A549 (cell line): Measurements from ENCODE around the gene SLC6A7. TPM values are rescaled to one million over a fixed set of nuclear protein-coding genes. Genes with fewer than 3 reads are reported as not detected.

Experiments used
- ATAC-seq, 2 experiments: fragments of 200-7000 bp in 1 of 2; fragments of >200 bp in 1 of 2; cut with Nextera tagmentation in 1 of 2; cut with Tn5 transposase in 1 of 2; 3 replicates each; pipeline versions ENCODE4 v1.8.0 to v1.9.1; 2018 to 2020; ENCODE audit warnings: mild to moderate bottlenecking in 1 of 2, moderate library complexity in 1 of 2
- CTCF ChIA-PET: fragments of 300-600 bp; sonication (Branson Sonifier 250); formaldehyde crosslinking; extraction: SDS; loops from one replicate; lab custom pipeline; 2021; ENCODE audit warnings: antibody characterized with exemption, inconsistent platforms; lab: Yijun Ruan, JAX
- POLR2A ChIA-PET: fragments of 350-600 bp; formaldehyde crosslinking; extraction: SDS; loops from one replicate; lab custom pipeline; 2021; ENCODE audit warnings: antibody characterized with exemption, inconsistent platforms; lab: Yijun Ruan, JAX
- DNase-seq, 2 experiments: peaks; one replicate each; pipeline versions ENCODE4 v3.0.0 to v3.0.0-alpha.2; 2011 to 2016; ENCODE audit warnings: low read depth in 1 of 2, low spot score in 1 of 2
- FAIRE-seq: peaks from 2 replicates; lab custom pipeline; 2011; peaks lifted over from hg19 to GRCh38; lab: Jason Lieb, UNC
- H3K27ac ChIP-seq, 2 experiments: fragments of >200 bp; sonication (Bioruptor Twin); formaldehyde crosslinking; 3 replicates each; pipeline ENCODE4 v1.5.1; 2016 to 2017
- H3K4me1 ChIP-seq: fragments of >200 bp; sonication (Bioruptor Twin); formaldehyde crosslinking; 3 replicates; pipeline ENCODE4 v1.6.1; 2016
- H3K4me2 ChIP-seq: fragments of >200 bp; sonication (Bioruptor Twin); formaldehyde crosslinking; 3 replicates; pipeline ENCODE4 v1.6.1; 2016
- H3K4me3 ChIP-seq: fragments of >200 bp; sonication (Bioruptor Twin); formaldehyde crosslinking; 3 replicates; pipeline ENCODE4 v1.5.1; 2016
- H3K9me3 ChIP-seq: fragments of >200 bp; sonication (Bioruptor Twin); formaldehyde crosslinking; 3 replicates; pipeline ENCODE4 v1.6.1; 2016
- CBX2 ChIP-seq: fragments of 200-600 bp; sonication (generic); IDR thresholded peaks from 2 replicates; pipeline ENCODE4 v1.6.1; 2016; ENCODE audit warnings: low read depth, mild to moderate bottlenecking, borderline replicate concordance
- CHD4 ChIP-seq: fragments of 200-600 bp; sonication (generic); IDR thresholded peaks from 2 replicates; pipeline ENCODE4 v1.6.1; 2016; ENCODE audit warnings: antibody characterized with exemption, mild to moderate bottlenecking, borderline replicate concordance
- EHMT2 ChIP-seq: fragments of 200-600 bp; sonication (generic); IDR thresholded peaks from 2 replicates; pipeline ENCODE4 v1.6.1; 2016; ENCODE audit warnings: antibody characterized with exemption, low read depth, mild to moderate bottlenecking, moderate library complexity
- ESRRA ChIP-seq: fragments of 150-350 bp; IDR thresholded peaks from 2 replicates; pipeline ENCODE4 v1.6.1; 2014; ENCODE audit warnings: mild to moderate bottlenecking, low read length, borderline replicate concordance
- FOSB ChIP-seq: fragments of 250-450 bp; sonication (Bioruptor Pico); IDR thresholded peaks from 2 replicates; pipeline ENCODE4 v1.5.0; 2020; ENCODE audit warnings: mild to moderate bottlenecking, moderate library complexity
- FOXS1 ChIP-seq: fragments of 250-450 bp; sonication (Bioruptor Pico); IDR thresholded peaks from 2 replicates; pipeline ENCODE4 v1.5.0; 2020; ENCODE audit warnings: mild to moderate bottlenecking, moderate library complexity
- GATA3 ChIP-seq: IDR thresholded peaks from 2 replicates; pipeline ENCODE4 v1.6.1; 2012; ENCODE audit warnings: borderline replicate concordance
- HES2 ChIP-seq: fragments of >200 bp; sonication (Bioruptor Twin); formaldehyde crosslinking; IDR thresholded peaks from 2 replicates; pipeline ENCODE4 v1.6.1; 2016
- HEYL ChIP-seq: fragments of 250-450 bp; sonication (Bioruptor Pico); IDR thresholded peaks from 2 replicates; pipeline ENCODE4 v1.8.0; 2021; ENCODE audit warnings: mild to moderate bottlenecking, moderate library complexity
- HOXB13 ChIP-seq: fragments of 250-450 bp; sonication (Bioruptor Pico); IDR thresholded peaks from 2 replicates; pipeline ENCODE4 v1.5.0; 2020; ENCODE audit warnings: low read depth, mild to moderate bottlenecking, moderate library complexity
- JUNB ChIP-seq: fragments of >200 bp; sonication (Bioruptor Twin); formaldehyde crosslinking; IDR thresholded peaks from 2 replicates; pipeline ENCODE4 v1.6.1; 2016
- KDM1A ChIP-seq: fragments of 200-600 bp; sonication (generic); IDR thresholded peaks from 2 replicates; pipeline ENCODE4 v1.6.1; 2016; ENCODE audit warnings: low read depth, mild to moderate bottlenecking
- MYC ChIP-seq: IDR thresholded peaks from 2 replicates; pipeline ENCODE4 v1.6.1; 2012; ENCODE audit warnings: mild to moderate bottlenecking, inconsistent platforms, low read length, improper control_type of control experiment, borderline replicate concordance
- NFE2L2 ChIP-seq: fragments of 150-350 bp; conservative IDR thresholded peaks from 2 replicates; pipeline ENCODE4 v1.6.1; 2014; ENCODE audit warnings: low read length
- NPAS2 ChIP-seq: fragments of 250-450 bp; sonication (Bioruptor Pico); IDR thresholded peaks from 2 replicates; pipeline ENCODE4 v1.8.0; 2022; ENCODE audit warnings: mild to moderate bottlenecking, moderate library complexity, borderline replicate concordance
- POLR2AphosphoS2 ChIP-seq: conservative IDR thresholded peaks from 2 replicates; pipeline ENCODE4 v1.6.1; 2012; ENCODE audit warnings: low read length, improper control_type of control experiment, inconsistent platforms
- RARB ChIP-seq: fragments of 250-450 bp; sonication (Bioruptor Pico); IDR thresholded peaks from 2 replicates; pipeline ENCODE4 v1.8.0; 2021; ENCODE audit warnings: mild to moderate bottlenecking, moderate library complexity
- RCOR1 ChIP-seq: fragments of 150-350 bp; IDR thresholded peaks from 2 replicates; pipeline ENCODE4 v1.6.1; 2014; ENCODE audit warnings: antibody characterized with exemption, low read length, low read depth
- REST ChIP-seq: fragments of 200-600 bp; sonication (generic); IDR thresholded peaks from 2 replicates; pipeline ENCODE4 v1.6.1; 2016; ENCODE audit warnings: antibody characterized with exemption, mild to moderate bottlenecking, moderate library complexity
- RFX5 ChIP-seq: fragments of 450-650 bp; IDR thresholded peaks from 2 replicates; pipeline ENCODE4 v1.7.1; 2014; ENCODE audit warnings: antibody characterized with exemption, mild to moderate bottlenecking, moderate library complexity
- RNF2 ChIP-seq: fragments of 200-600 bp; sonication (generic); IDR thresholded peaks from 2 replicates; pipeline ENCODE4 v1.6.1; 2016; ENCODE audit warnings: low read depth, mild to moderate bottlenecking, antibody characterized with exemption, moderate library complexity, borderline replicate concordance
- TP53 ChIP-seq: fragments of 250-450 bp; sonication (Bioruptor Pico); IDR thresholded peaks from 2 replicates; pipeline ENCODE4 v1.5.0; 2021; ENCODE audit warnings: mild to moderate bottlenecking, moderate library complexity
- ZC3H11A ChIP-seq: fragments of 450-650 bp; IDR thresholded peaks from 2 replicates; pipeline ENCODE4 v1.6.1; 2014; ENCODE audit warnings: antibody characterized with exemption, mild to moderate bottlenecking
- ZNF302 ChIP-seq: fragments of 250-450 bp; sonication (Bioruptor Pico); IDR thresholded peaks from 2 replicates; pipeline ENCODE4 v1.9.0; 2021; ENCODE audit warnings: inconsistent platforms, mild to moderate bottlenecking, moderate library complexity
- ZSCAN20 ChIP-seq: fragments of 250-450 bp; sonication (Bioruptor Pico); IDR thresholded peaks from 2 replicates; pipeline ENCODE4 v1.8.0; 2022; ENCODE audit warnings: mild to moderate bottlenecking, moderate library complexity
- WGBS: methylation state at CpG from one replicate; pipeline ENCODE4 v1.1.6; 2017; ENCODE audit errors: missing lambda C conversion rate; 5-methylcytosine and 5-hydroxymethylcytosine counted together
- polyA plus RNA-seq, 4 experiments: library from polyadenylated mRNA; depleted of rRNA in 3 of 4; stranded (reverse); fragments of >200 nt; fragmentation: RNase III in 1 of 4; extraction: RNeasy Plus Mini Kit Qiagen cat#74134 plus additional on column Dnase treatment in 1 of 4; gene quantifications; 2 replicates in 3 of 4; 3 replicates in 1 of 4; pipeline ENCODE4 v1.2.3, GENCODE V29; 2011 to 2017
- TF ChIP-seq, protein P1 (sequence below): fragments of 450-650 bp; IDR thresholded peaks from 2 replicates; pipeline ENCODE4 v1.6.1; 2014; ENCODE audit warnings: antibody characterized with exemption
- TF ChIP-seq, protein P2 (sequence below): fragments of >200 bp; sonication (Bioruptor Twin); formaldehyde crosslinking; IDR thresholded peaks from 3 replicates; pipeline ENCODE4 v1.6.1; 2016

Gene SLC6A7
- polyA plus RNA-seq, 2 of the 4 experiments (the other 2 are of a cell fraction) = not detected

DNA sequence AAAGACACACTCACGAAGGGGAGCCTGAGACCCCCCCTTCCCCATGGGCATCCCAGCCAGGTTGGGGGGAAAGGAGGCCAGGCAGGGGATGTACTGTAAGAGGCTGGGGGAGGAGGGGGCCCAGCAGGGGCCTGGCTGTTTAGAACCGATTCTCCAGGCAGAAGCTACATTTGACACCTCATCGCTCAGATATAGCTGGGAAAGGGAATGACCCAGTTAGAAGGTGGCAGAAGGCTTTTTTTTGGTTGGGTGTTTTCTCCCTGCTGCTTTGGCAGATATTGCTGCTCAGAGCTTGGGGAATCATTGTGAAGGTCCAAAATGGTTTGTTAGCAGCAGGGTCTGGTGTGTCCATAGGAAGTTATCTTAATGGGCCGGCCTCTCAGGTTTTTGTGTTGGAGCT, 17.3 kb upstream of the SLC6A7 start:
- ChIA-PET POLR2A (no interaction called here), CTCF (interaction anchor here (1.0 to 5.8 kb wide), 5 partner anchors 10 to 178 kb away, joined by 3 to 27 read pairs (median 5); no protein-coding TSS in a partner anchor)
- H3K4me1 ChIP-seq = no peaks in the 10 kb centered on the region
- WGBS = 60% methylated on average over 4 of the region's 4 CpGs
- H3K4me3 ChIP-seq = no peak overlapping the region
- no peak for TF ChIP-seq HOXB13
- no peak for TF ChIP-seq NFE2L2
- TF ChIP-seq FOSB (CRISPR knock-in tag) = no peak
- no peak for TF ChIP-seq POLR2AphosphoS2
- TF ChIP-seq NPAS2 = no peak
- no peak for TF ChIP-seq MYC
- TF ChIP-seq CBX2 = no peak
- no peak for TF ChIP-seq REST
- TF ChIP-seq ZSCAN20 (CRISPR knock-in tag) = no peak
- no peak for TF ChIP-seq TP53
- TF ChIP-seq HEYL = no peak
- no peak for TF ChIP-seq GATA3
- TF ChIP-seq JUNB = no peak
- H3K27ac ChIP-seq = no peak overlapping the region
- H3K9me3 ChIP-seq = no peaks in the 10 kb centered on the region
- FAIRE-seq (no peak), ATAC-seq (no peak), DNase-seq (no peak)
- H3K4me2 ChIP-seq = no peak overlapping the region

GRCh38 chr5:150173161-150173560, 16.7 kb upstream of the SLC6A7 start:
- Histone ChIP-seq H3K4me2 (no peak overlapping the region), H3K4me3 (no peak overlapping the region), H3K27ac (no peak overlapping the region), H3K4me1 (no peaks in the 10 kb centered on the region), H3K9me3 (no peaks in the 10 kb centered on the region)
- no peak for TF ChIP-seq FOXS1 (CRISPR knock-in tag)
- TF ChIP-seq, protein P1, sequence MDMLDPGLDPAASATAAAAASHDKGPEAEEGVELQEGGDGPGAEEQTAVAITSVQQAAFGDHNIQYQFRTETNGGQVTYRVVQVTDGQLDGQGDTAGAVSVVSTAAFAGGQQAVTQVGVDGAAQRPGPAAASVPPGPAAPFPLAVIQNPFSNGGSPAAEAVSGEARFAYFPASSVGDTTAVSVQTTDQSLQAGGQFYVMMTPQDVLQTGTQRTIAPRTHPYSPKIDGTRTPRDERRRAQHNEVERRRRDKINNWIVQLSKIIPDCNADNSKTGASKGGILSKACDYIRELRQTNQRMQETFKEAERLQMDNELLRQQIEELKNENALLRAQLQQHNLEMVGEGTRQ = no peak
- no peak for TF ChIP-seq RNF2
- TF ChIP-seq RARB (CRISPR knock-in tag) = no peak
- no peak for TF ChIP-seq HES2
- no peak for TF ChIP-seq ZC3H11A
- TF ChIP-seq ESRRA = no peak
- no peak for TF ChIP-seq NFE2L2
- CTCF ChIA-PET = interaction anchor here (0.9 to 5.8 kb wide), 6 partner anchors 11 to 339 kb away, joined by 3 to 27 read pairs (median 5); no protein-coding TSS in a partner anchor
- WGBS = 79% methylated on average over 3 of the region's 3 CpGs
- FAIRE-seq (no peak), ATAC-seq (no peak), DNase-seq (no peak)
- POLR2A ChIA-PET = no interaction called here

GRCh38 chr5:150174285-150174684, 15.6 kb upstream of the SLC6A7 start:
- no peak overlapping the region for H3K4me2 ChIP-seq
- no peaks in the 10 kb centered on the region for H3K9me3 ChIP-seq
- no peak for FAIRE-seq
- H3K27ac ChIP-seq = no peak overlapping the region
- no peak for ATAC-seq
- DNase-seq = no peak
- WGBS = 87% methylated on average over 6 of the region's 6 CpGs
- ChIA-PET CTCF (interaction anchor here (0.6 to 5.8 kb wide), 10 partner anchors 12 to 745 kb away, joined by 3 to 27 read pairs (median 6); partner anchors contain the start of gene ARSI), POLR2A (no interaction called here)
- H3K4me3 ChIP-seq = no peak overlapping the region
- no peak for TF ChIP-seq RCOR1
- no peak for TF ChIP-seq ZNF302 (CRISPR knock-in tag)
- TF ChIP-seq, protein P2, sequence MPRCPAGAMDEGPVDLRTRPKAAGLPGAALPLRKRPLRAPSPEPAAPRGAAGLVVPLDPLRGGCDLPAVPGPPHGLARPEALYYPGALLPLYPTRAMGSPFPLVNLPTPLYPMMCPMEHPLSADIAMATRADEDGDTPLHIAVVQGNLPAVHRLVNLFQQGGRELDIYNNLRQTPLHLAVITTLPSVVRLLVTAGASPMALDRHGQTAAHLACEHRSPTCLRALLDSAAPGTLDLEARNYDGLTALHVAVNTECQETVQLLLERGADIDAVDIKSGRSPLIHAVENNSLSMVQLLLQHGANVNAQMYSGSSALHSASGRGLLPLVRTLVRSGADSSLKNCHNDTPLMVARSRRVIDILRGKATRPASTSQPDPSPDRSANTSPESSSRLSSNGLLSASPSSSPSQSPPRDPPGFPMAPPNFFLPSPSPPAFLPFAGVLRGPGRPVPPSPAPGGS = no peak
- TF ChIP-seq RARB (CRISPR knock-in tag) = no peak
- no peak for TF ChIP-seq HEYL
- TF ChIP-seq KDM1A = no peak
- TF ChIP-seq HES2 = no peak
- TF ChIP-seq EHMT2 = no peak
- TF ChIP-seq RFX5 = no peak
- no peak for TF ChIP-seq JUNB
- TF ChIP-seq CHD4 = no peak
- TF ChIP-seq, protein P1 = no peak
- no peak for TF ChIP-seq FOXS1 (CRISPR knock-in tag)
- no peaks in the 10 kb centered on the region for H3K4me1 ChIP-seq
